ENCODE measurements around the gene MAGIX.

The MAGIX gene

GRCh38 chrX:49197543-49198087 is 35.1 kb downstream of the MAGIX start:
- no peak overlapping the region for H3K27ac ChIP-seq
- TF ChIP-seq CTCF (conservative IDR thresholded peaks at IDR 0.05) = no peak
- no peak for TF ChIP-seq ZFX (IDR thresholded peaks at IDR 0.05)

GRCh38 chrX:49198540-49199314 is 36.2 kb downstream of the MAGIX start:
- no peak for TF ChIP-seq ZFX (IDR thresholded peaks at IDR 0.05)
- TF ChIP-seq CTCF (conservative IDR thresholded peaks at IDR 0.05) = no peak
- no peak overlapping the region for H3K27ac ChIP-seq

- no peak for TF ChIP-seq CTCF (conservative IDR thresholded peaks at IDR 0.05)
- no peak for TF ChIP-seq ZFX (IDR thresholded peaks at IDR 0.05)
- no peak overlapping the region for H3K27ac ChIP-seq
These were observed 36.7 kb downstream of the MAGIX start for GRCh38 chrX:49199315-49199595.

- H3K27ac ChIP-seq = peak within 1 kb of the TSS; percentile 39
- TF ChIP-seq ZFX (IDR thresholded peaks at IDR 0.05) = no peak
These were observed 37.6 kb downstream of the MAGIX start, which contains the start of gene SYP for GRCh38 chrX:49199906-49200771. TSS of gene SYP (minus strand) at chrX:49200193. CDS start at chrX:49200186, 7 bp downstream.

- H3K27ac ChIP-seq = no peak overlapping the region
- no peak for TF ChIP-seq CTCF (conservative IDR thresholded peaks at IDR 0.05)
- no peak for TF ChIP-seq ZFX (IDR thresholded peaks at IDR 0.05)
These were observed 39.5 kb downstream of the MAGIX start for GRCh38 chrX:49202022-49202421.

- no peak overlapping the region for H3K27ac ChIP-seq
- TF ChIP-seq CTCF (conservative IDR thresholded peaks at IDR 0.05) (no peak), ZFX (IDR thresholded peaks at IDR 0.05) (no peak)
These were observed 41.0 kb downstream of the MAGIX start for GRCh38 chrX:49203536-49203935.

GRCh38 chrX:49204017-49204416 is 41.5 kb downstream of the MAGIX start:
- no peak for TF ChIP-seq CTCF (conservative IDR thresholded peaks at IDR 0.05)
- TF ChIP-seq ZFX (IDR thresholded peaks at IDR 0.05) = no peak
- no peak overlapping the region for H3K27ac ChIP-seq
